Spinal cord (tissue), 10 donors: ENCODE measurements around the gene KIFC1. TPM values are rescaled to one million over a fixed set of nuclear protein-coding genes. Genes with fewer than 3 reads are reported as not detected.

ENCODE experiments used
- DNase-seq, 6 donors: peaks; one replicate each; pipeline versions ENCODE4 v3.0.0 to v3.0.0-alpha.2; 2013 to 2015; ENCODE audit warnings: low spot score in 6 of 6, low read depth in 4 of 6
- H3K27ac ChIP-seq: one replicate; pipeline ENCODE4 v1.5.1; 2013; ENCODE audit warnings: low read depth, low read length, control low read depth
- H3K27me3 ChIP-seq: one replicate; pipeline ENCODE4 v1.6.1; 2013; ENCODE audit warnings: low read length; ENCODE audit not compliant: control insufficient read depth, insufficient read depth
- H3K36me3 ChIP-seq: one replicate; pipeline ENCODE4 v1.6.1; 2013; ENCODE audit warnings: low read length; ENCODE audit not compliant: control insufficient read depth, insufficient read depth
- H3K4me1 ChIP-seq: one replicate; pipeline ENCODE4 v1.6.1; 2013; ENCODE audit warnings: low read length; ENCODE audit not compliant: control insufficient read depth, insufficient read depth
- H3K4me3 ChIP-seq: one replicate; pipeline ENCODE4 v1.5.1; 2013; ENCODE audit warnings: low read depth, low read length, control low read depth
- H3K9me3 ChIP-seq: one replicate; pipeline ENCODE4 v1.6.1; 2013; ENCODE audit warnings: low read length; ENCODE audit not compliant: control insufficient read depth, insufficient read depth
- WGBS: methylation state at CpG from one replicate; pipeline ENCODE4 v1.1.5; 2013; ENCODE audit warnings: missing lambda C conversion rate; ENCODE audit not compliant: insufficient coverage; 5-methylcytosine and 5-hydroxymethylcytosine counted together
- polyA plus RNA-seq, 2 donors: library from polyadenylated mRNA; unstranded; fragments of 120-200 nt; gene quantifications; one replicate each; pipeline ENCODE4 v1.2.1, GENCODE V29; 2013; ENCODE audit not compliant: insufficient read length in 2 of 2
- total RNA-seq, 2 donors: library from RNA; depleted of rRNA in 1 of 2; stranded (reverse); fragments of 120-200 nt in 1 of 2; fragments of >200 nt in 1 of 2; gene quantifications; one replicate each; pipeline versions ENCODE4 v1.2.3 to v1.2.4, GENCODE V29; 2013 to 2014
- donor health status: healthy.

The KIFC1 gene
- total and polyA plus RNA-seq, 4 donors = 6.7 to 25.9 (median 15.5) TPM

DNA sequence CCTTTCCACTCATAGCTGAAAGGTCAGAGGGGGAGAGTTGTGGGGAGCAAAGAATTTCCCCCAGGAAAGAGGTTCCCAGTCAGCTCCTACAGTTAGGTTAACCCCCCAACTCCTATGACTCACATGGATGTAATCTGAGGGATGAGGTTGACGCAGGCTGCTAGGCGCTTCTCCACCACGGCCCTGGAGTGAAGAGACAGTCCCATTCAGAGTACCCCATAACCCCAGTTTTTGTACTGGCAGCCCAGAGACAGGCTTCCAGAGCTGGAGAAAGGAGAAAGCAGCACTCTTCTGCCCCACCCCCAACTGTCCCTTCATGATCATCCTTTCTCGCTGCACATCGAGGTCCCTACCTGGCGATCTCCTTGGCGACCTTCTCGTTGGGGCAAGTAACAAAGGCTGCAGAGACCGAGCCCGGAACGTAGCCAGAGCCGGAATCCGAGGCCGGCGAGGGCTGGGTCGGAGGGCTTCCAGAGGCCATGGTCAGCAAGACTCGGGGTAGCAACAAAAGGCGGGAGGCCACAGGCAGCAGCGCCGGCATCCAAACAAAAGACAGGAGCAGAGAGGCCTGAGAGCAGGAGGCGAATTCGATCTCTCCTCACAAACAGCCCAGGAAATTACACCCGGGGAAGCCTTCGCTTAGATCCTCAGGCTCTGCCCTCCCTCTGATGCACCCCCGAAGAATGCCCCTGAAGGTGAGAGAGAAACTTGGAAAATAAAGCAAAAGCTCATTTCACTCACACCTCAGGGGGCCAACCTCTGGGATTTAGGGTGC, 25.7 kb downstream of the KIFC1 start:
- H3K27ac ChIP-seq = peak overlapping the region; percentile 99
- DNase-seq = no peak
- under 1% methylated on average over 22 of the region's 25 CpGs for WGBS
- no peaks in the 10 kb centered on the region for H3K9me3 ChIP-seq
- H3K27me3 ChIP-seq = no peaks in the 10 kb centered on the region
- peak overlapping the region; percentile 94 for H3K4me3 ChIP-seq
- H3K36me3 ChIP-seq = peaks cover 44% of the 10 kb centered on the region
- H3K4me1 ChIP-seq = peaks cover 34% of the 10 kb centered on the region

DNA sequence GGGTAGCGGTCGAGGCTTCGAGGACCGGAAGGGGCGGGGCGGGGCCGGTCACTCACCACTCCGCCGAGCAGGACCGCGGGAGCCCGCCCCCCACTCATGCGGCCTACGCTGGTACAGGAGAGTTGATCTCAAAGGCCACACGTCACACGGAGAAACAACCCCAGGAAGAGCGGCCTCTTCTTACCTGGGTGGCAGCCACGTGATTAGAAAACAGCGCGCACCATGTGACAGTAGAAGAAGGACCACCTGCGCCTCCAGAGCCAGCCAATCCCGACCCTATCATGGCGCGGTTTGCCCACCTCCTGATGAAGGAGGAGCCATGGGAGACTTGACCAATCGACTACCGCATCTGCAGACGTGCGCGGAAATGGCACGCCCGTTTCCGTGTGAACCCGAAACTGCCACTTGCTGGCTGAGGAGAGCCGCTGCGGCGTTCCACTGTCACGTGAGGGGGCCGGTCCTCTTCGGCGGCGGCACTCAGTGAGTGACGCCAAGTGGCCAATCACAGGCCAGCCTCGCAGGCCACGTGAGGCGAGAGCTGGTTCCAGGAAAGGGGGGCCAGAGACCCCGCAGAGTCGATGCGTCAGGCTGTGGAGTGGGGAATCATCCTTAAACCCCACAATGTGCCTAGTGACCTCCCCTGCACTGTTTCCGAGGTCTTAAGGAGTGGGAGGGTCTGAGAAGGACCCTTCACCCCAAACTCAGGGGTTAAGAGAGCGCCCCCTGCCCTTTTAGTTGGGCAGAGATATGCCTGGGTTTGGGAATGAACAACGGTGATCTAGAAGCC, 26.5 kb downstream of the KIFC1 start, which contains the start of gene CUTA:
Gene CUTA, minus strand, starts transcription at position 205 of the 787 bp plus-strand sequence. Its CDS starts 107 bp downstream, at position 98.
- no peaks in the 10 kb centered on the region for H3K27me3 ChIP-seq
- DNase-seq = peak; percentile 97 to 100 (median 98)
- no peaks in the 10 kb centered on the region for H3K9me3 ChIP-seq
- WGBS = 0% methylated on average over 46 of the region's 51 CpGs
- H3K36me3 ChIP-seq = peaks cover 41% of the 10 kb centered on the region
- H3K27ac ChIP-seq = peak within 1 kb of the TSS; percentile 99
- H3K4me1 ChIP-seq = peaks cover 34% of the 10 kb centered on the region
- peak within 1 kb of the TSS; percentile 94 for H3K4me3 ChIP-seq

DNA sequence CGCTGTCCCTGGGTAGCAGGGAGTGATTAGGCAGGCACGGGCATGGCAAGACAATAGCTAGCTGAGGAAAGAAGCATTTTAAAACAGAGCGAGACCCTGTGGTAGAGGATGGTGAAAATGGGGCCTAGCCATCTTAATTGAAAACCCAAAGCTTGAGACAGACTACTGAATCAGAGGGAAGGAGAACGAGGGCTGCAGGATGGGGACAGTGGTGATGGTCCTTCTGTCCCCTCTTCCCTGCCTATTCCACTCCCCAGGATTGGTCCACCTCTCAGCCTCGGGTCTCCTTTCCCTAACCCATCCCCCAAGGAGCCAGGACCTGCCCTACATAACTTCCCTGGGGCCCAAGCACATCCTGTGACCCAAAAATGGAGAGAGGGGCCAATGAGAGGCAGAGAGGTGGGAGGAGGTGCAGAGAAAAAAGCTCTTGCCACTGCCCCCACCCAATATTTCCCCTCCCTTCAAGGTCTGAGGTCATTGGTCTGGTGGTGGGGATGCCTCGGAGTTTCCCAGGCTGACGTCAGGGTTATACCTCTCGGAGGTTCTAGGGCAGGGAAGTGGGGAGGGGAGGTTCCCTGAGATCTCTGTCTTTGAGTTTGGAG, 27.2 kb downstream of the KIFC1 start:
- Histone ChIP-seq H3K4me3 (peak overlapping the region; percentile 94), H3K36me3 (peaks cover 40% of the 10 kb centered on the region), H3K27ac (peak overlapping the region; percentile 99), H3K4me1 (peaks cover 34% of the 10 kb centered on the region), H3K27me3 (no peaks in the 10 kb centered on the region), H3K9me3 (no peaks in the 10 kb centered on the region)
- WGBS = 27% methylated on average over 6 of the region's 8 CpGs
- no peak for DNase-seq

DNA sequence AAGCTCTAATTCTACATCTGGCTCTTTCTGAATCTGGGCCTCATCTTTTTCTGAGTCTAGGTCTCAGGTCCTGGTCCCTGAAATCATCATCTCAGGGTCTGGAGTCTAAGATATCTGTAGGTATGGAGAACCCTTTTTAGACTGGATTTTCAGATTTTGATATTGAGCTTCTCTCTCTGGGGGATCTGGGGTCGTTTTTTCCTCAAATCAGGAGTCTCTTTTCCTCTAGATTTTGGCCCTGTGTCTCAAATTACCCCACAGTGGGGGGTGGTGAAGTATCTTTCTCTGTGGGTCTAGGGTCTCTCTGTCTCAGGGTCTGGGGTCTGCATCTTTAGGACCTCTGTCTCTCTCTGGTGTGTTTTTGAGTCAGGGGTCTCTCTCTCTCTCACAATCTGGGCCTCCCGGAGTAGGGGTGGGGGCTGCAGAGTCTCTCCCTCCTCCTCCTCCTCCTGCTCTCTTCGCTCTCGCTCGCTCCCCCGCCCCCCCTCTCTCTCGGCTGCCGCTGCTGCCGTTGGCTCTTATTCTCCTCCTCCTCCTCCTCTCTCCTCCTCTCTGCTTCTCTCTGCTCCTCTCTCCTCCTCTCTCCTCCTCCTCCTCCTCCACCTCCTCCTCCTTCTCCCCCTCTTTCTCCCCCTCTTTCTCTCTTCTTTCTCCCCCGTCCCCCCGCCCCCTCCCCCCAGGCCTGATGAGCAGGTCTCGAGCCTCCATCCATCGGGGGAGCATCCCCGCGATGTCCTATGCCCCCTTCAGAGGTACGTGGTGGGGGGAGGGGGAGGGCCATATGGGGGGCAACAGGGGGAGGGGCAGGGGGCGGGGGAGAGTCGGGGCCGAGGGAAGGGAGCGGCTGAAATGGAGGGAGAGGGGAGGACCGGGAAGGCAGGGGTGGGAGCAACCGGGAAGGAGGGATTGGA, 28.2 kb downstream of the KIFC1 start, which contains the start of gene SYNGAP1:
Gene SYNGAP1, plus strand, starts transcription at position 486 of the 911 bp plus-strand sequence. Its CDS starts 200 bp downstream, at position 686.
- Histone ChIP-seq H3K4me3 (peak within 1 kb of the TSS; percentile 47), H3K4me1 (peaks cover 37% of the 10 kb centered on the region), H3K36me3 (peaks cover 34% of the 10 kb centered on the region), H3K27me3 (no peaks in the 10 kb centered on the region), H3K27ac (peak within 1 kb of the TSS; percentile 99), H3K9me3 (no peaks in the 10 kb centered on the region)
- 0% methylated on average over 13 of the region's 22 CpGs for WGBS
- DNase-seq = peak in 2 of 6 donors; percentile 89 to 95

DNA sequence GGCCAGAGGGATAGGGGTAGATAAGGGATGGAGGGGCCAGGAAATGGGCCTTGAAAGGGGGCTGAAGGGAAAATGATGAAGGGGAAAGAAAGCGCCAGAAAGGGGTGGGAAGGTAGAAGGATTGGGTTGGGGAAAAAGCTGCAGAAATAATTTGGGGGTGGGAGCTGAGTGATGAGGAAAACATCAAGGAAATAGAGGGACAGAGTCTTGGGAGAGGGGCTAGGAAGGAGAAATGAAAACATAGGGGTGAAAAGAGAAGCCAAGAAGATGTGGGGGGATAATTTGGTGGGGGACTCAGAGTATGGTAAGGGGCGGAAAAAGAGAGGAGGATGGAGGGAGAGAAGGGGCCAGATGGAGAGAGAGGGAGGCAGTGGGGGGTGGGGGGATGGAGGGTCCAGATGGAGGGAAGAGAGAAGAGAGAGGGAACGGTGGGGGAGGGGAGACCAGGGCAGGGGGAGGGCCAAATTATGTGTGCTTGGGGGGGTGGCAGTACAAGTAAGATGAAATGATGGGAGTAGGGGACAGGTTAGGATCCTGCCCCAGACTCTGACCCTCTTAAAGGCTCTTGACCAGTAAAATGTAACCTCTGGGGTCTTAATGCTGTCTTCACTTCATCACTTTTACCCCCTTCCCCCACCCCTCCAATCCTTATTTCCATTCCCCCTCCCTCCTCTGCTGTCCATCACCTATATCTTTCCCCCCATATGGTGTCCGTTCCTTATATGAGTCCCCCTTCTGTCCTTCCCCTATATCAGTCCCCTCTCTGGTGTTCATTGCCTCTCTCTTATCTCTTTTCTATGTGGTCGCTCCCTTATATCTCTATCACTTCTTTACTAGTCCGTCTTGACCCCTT, 29.1 kb downstream of the KIFC1 start:
- Histone ChIP-seq H3K9me3 (no peaks in the 10 kb centered on the region), H3K27me3 (no peaks in the 10 kb centered on the region), H3K36me3 (peaks cover 30% of the 10 kb centered on the region), H3K4me3 (peak overlapping the region; percentile 47), H3K27ac (peak overlapping the region; percentile 62), H3K4me1 (peaks cover 42% of the 10 kb centered on the region)
- WGBS = 52% methylated on average over 4 of the region's 6 CpGs
- peak in 2 of 6 donors; percentile 59 to 63 for DNase-seq

DNA sequence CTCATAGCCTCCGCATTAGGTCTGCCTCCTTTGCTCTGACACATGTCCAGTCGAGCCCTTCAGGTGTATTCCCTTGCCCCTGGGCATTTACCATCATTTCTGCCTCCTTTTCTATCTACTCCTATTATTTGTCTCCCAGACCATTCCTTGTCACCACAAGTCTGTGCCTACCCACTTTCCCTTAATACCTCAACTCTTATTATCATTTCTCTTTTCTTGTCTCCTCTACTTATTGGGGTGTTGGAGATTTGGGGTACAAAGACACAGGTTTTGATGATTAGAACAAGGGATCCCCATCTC, 29.7 kb downstream of the KIFC1 start:
- no peaks in the 10 kb centered on the region for H3K9me3 ChIP-seq
- DNase-seq = no peak
- H3K4me3 ChIP-seq = no peak overlapping the region
- no peaks in the 10 kb centered on the region for H3K27me3 ChIP-seq
- 100% methylated on average over 2 of the region's 2 CpGs for WGBS
- H3K4me1 ChIP-seq = peaks cover 38% of the 10 kb centered on the region
- H3K27ac ChIP-seq = no peak overlapping the region
- H3K36me3 ChIP-seq = peaks cover 25% of the 10 kb centered on the region

DNA sequence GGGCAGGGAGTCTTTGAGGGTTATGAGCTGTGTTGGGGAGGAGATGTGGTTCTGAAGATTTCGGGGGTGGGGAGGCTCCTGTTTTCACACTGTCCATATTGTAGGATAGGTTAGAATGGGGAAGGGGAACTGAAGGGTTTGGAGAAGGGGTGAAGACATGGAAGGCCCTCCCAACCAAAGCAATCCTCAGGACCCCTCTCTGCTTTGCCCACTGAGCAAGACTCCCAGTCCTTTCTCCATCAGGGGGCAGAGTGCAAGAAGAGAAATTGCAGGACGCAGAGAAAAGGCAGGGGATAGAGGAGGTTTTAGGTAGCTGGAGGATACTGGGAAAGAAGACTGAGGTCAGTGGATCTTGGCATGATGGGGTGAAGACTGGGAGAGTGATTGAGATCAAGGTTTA, 32.2 kb downstream of the KIFC1 start:
- 92% methylated on average over 1 of the region's 2 CpGs for WGBS
- Histone ChIP-seq H3K4me1 (peaks cover 36% of the 10 kb centered on the region), H3K9me3 (no peaks in the 10 kb centered on the region), H3K27me3 (no peaks in the 10 kb centered on the region), H3K36me3 (peaks cover 20% of the 10 kb centered on the region), H3K27ac (no peak overlapping the region), H3K4me3 (no peak overlapping the region)
- DNase-seq = no peak

DNA sequence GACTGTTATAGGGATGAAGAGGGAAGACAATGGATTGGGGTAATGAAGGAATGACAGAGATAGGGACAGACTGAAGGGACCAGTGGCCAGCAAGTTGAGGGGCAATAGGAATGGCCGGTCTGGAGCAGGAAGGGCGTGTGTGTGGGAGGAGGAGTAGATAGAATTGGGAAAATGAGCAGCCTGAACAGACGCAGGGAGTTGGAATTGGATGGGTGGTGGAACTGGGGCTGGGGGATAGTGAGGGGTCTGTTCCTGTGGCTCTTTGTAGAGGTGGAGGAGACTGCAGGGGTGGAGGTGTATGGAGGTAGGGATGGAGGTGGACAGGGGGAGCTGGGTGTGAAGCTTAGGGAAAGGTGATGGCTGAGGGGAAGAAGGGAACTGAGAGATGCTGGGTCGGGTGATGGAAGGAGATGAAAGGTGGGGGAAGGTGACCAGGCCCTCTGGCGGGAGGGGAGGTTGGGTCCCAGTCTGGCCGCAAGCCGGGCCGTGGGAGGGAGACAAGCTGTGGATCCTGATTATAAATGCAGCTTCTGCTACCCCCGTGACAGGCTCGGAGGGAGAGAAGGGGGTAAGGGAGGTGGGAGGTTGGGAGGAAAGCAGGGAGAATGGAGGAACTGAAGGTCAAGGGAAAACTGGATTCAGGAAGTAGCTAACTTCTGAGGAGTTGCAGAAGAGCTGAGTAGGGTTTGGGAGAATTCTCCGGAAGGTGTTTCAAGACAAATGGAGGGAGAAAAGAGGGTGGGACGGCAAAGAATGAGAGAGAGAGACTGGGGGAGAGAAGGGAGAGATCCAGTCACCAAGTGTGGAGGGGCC, 33.4 kb downstream of the KIFC1 start:
- DNase-seq = no peak
- Histone ChIP-seq H3K4me1 (peaks cover 38% of the 10 kb centered on the region), H3K36me3 (peaks cover 20% of the 10 kb centered on the region), H3K27me3 (no peaks in the 10 kb centered on the region), H3K4me3 (peak overlapping the region; percentile 48), H3K9me3 (no peaks in the 10 kb centered on the region), H3K27ac (peak overlapping the region; percentile 92)
- WGBS = 20% methylated on average over 12 of the region's 12 CpGs
